Measurements from ENCODE around the gene STAB1.

STAB1 gene

DNA sequence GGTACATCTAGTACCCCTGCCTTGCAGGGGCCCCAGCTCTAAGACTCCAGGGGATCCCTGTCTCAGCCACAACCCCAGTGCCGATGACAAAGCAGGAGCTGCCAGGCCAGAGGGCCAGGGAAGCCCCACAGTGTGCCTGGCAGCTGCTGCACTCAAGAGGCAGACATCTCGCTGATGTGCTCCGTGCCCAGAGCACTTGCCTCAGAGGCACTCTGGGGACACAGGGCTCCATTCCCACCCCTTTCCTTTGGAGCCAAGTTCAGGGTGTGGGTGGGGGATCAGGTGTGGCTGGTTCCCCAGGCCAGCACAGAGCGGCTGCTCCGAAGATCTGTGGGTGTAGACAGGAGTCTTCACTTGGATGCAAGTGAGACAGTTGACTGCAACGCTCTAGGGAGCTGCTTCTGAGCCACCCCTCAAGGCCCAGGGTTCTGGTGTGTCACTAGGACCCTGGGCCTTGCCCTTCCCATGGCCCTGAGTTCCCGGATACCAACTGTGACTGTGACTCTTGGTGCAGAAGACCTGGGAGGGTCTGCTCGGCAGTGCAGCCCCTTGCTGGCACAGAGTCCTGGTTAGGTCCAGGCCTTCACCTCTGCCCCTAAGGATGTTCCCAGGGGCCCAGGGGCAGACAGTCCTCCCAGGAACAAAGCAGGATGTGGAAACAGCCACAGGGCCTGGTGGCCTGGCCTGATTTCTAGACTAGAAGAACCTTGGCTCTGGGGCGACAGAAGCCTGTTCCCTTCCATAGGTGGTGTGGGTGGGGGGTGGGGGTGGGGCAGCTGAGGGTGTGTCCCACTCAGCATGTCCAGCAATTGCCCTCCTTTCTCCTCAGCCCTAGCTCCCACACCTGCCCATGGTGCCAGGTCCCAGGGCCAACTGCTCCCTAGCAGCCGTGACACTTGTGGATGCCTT lies 36.0 kb downstream of the STAB1 start (continued):
- TF ChIP-seq, protein P1, sequence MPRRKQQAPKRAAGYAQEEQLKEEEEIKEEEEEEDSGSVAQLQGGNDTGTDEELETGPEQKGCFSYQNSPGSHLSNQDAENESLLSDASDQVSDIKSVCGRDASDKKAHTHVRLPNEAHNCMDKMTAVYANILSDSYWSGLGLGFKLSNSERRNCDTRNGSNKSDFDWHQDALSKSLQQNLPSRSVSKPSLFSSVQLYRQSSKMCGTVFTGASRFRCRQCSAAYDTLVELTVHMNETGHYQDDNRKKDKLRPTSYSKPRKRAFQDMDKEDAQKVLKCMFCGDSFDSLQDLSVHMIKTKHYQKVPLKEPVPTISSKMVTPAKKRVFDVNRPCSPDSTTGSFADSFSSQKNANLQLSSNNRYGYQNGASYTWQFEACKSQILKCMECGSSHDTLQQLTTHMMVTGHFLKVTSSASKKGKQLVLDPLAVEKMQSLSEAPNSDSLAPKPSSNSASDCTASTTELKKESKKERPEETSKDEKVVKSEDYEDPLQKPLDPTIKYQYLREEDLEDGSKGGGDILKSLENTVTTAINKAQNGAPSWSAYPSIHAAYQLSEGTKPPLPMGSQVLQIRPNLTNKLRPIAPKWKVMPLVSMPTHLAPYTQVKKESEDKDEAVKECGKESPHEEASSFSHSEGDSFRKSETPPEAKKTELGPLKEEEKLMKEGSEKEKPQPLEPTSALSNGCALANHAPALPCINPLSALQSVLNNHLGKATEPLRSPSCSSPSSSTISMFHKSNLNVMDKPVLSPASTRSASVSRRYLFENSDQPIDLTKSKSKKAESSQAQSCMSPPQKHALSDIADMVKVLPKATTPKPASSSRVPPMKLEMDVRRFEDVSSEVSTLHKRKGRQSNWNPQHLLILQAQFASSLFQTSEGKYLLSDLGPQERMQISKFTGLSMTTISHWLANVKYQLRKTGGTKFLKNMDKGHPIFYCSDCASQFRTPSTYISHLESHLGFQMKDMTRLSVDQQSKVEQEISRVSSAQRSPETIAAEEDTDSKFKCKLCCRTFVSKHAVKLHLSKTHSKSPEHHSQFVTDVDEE (CRISPR knock-in tag; IDR thresholded peaks at IDR 0.05): no peak
- TF ChIP-seq ARNTL (CRISPR knock-in tag; IDR thresholded peaks at IDR 0.05; ENCODE audit: borderline replicate concordance, low read depth): no peak

GRCh38 chr3:52531860-52532516 lies 36.9 kb downstream of the STAB1 start:
- no peak for TF ChIP-seq TOX (CRISPR knock-in tag; IDR thresholded peaks at IDR 0.05; ENCODE audit: borderline replicate concordance)
- no peak for TF ChIP-seq CSDC2 (CRISPR knock-in tag; IDR thresholded peaks at IDR 0.05)
- no peak for TF ChIP-seq SNAI2 (CRISPR knock-in tag; IDR thresholded peaks at IDR 0.05)
- ATAC-seq: no peak

GRCh38 chr3:52532517-52532837 lies 37.3 kb downstream of the STAB1 start:
- no peak for ATAC-seq
- TF ChIP-seq ZNF565 (CRISPR knock-in tag; conservative IDR thresholded peaks at IDR 0.05; ENCODE audit: low read depth) (no peak), TCF4 (CRISPR knock-in tag; IDR thresholded peaks at IDR 0.05; ENCODE audit: borderline replicate concordance) (no peak), ZNF70 (CRISPR knock-in tag; IDR thresholded peaks at IDR 0.05) (no peak), CSDC2 (CRISPR knock-in tag; IDR thresholded peaks at IDR 0.05) (no peak), GLIS3 (CRISPR knock-in tag; IDR thresholded peaks at IDR 0.05) (no peak), ISL1 (CRISPR knock-in tag; IDR thresholded peaks at IDR 0.05) (no peak), ZNF8 (CRISPR knock-in tag; IDR thresholded peaks at IDR 0.05) (no peak), ZFP3 (CRISPR knock-in tag; IDR thresholded peaks at IDR 0.05) (no peak), CREB5 (CRISPR knock-in tag; IDR thresholded peaks at IDR 0.05; ENCODE audit: low read depth) (no peak), ESRRG (CRISPR knock-in tag; IDR thresholded peaks at IDR 0.05) (no peak), PPARA (CRISPR knock-in tag; IDR thresholded peaks at IDR 0.05; ENCODE audit: borderline replicate concordance) (no peak)
- TF ChIP-seq, protein P1 (CRISPR knock-in tag; IDR thresholded peaks at IDR 0.05): no peak
- TF ChIP-seq, protein P2, sequence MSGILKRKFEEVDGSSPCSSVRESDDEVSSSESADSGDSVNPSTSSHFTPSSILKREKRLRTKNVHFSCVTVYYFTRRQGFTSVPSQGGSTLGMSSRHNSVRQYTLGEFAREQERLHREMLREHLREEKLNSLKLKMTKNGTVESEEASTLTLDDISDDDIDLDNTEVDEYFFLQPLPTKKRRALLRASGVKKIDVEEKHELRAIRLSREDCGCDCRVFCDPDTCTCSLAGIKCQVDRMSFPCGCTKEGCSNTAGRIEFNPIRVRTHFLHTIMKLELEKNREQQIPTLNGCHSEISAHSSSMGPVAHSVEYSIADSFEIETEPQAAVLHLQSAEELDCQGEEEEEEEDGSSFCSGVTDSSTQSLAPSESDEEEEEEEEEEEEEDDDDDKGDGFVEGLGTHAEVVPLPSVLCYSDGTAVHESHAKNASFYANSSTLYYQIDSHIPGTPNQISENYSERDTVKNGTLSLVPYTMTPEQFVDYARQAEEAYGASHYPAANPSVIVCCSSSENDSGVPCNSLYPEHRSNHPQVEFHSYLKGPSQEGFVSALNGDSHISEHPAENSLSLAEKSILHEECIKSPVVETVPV (CRISPR knock-in tag; IDR thresholded peaks at IDR 0.05): no peak
- TF ChIP-seq, protein P3, sequence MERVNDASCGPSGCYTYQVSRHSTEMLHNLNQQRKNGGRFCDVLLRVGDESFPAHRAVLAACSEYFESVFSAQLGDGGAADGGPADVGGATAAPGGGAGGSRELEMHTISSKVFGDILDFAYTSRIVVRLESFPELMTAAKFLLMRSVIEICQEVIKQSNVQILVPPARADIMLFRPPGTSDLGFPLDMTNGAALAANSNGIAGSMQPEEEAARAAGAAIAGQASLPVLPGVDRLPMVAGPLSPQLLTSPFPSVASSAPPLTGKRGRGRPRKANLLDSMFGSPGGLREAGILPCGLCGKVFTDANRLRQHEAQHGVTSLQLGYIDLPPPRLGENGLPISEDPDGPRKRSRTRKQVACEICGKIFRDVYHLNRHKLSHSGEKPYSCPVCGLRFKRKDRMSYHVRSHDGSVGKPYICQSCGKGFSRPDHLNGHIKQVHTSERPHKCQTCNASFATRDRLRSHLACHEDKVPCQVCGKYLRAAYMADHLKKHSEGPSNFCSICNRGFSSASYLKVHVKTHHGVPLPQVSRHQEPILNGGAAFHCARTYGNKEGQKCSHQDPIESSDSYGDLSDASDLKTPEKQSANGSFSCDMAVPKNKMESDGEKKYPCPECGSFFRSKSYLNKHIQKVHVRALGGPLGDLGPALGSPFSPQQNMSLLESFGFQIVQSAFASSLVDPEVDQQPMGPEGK (CRISPR knock-in tag; IDR thresholded peaks at IDR 0.05; ENCODE audit: borderline replicate concordance): no peak
